H9 (cell line): Measurements from ENCODE around the gene AR. TPM values are rescaled to one million over a fixed set of nuclear protein-coding genes. Genes with fewer than 3 reads are reported as not detected.

ENCODE experiments used
- DNase-seq: peaks from one replicate; pipeline ENCODE4 v3.0.0-alpha.2; 2017
- H2AFZ ChIP-seq: one replicate; pipeline ENCODE4 v1.6.1; 2013; ENCODE audit warnings: mild to moderate bottlenecking, low read length, control low read depth, moderate library complexity
- H2AK5ac ChIP-seq: 2 replicates; pipeline ENCODE4 v1.6.1; 2013; ENCODE audit warnings: low read length, control low read depth, mixed read lengths; ENCODE audit not compliant: insufficient read length
- H2BK120ac ChIP-seq: one replicate; pipeline ENCODE4 v1.6.1; 2013; ENCODE audit warnings: low read depth, mild to moderate bottlenecking, low read length, control low read depth, inconsistent platforms; ENCODE audit not compliant: poor library complexity, severe bottlenecking
- H2BK12ac ChIP-seq: 2 replicates; pipeline ENCODE4 v1.6.1; 2013; ENCODE audit warnings: low read length, control low read depth, mixed read lengths, low read depth; ENCODE audit not compliant: insufficient read length
- H2BK15ac ChIP-seq: 2 replicates; pipeline ENCODE4 v1.6.1; 2013; ENCODE audit warnings: low read depth, low read length, control low read depth
- H2BK20ac ChIP-seq: one replicate; pipeline ENCODE4 v1.6.1; 2013; ENCODE audit warnings: low read depth, mild to moderate bottlenecking, low read length, control low read depth, inconsistent platforms; ENCODE audit not compliant: poor library complexity, severe bottlenecking
- H2BK5ac ChIP-seq: 2 replicates; pipeline ENCODE4 v1.6.1; 2013; ENCODE audit warnings: low read length, control low read depth, mixed read lengths; ENCODE audit not compliant: insufficient read length
- H3K14ac ChIP-seq: 2 replicates; pipeline ENCODE4 v1.6.1; 2013; ENCODE audit warnings: low read length, control low read depth; ENCODE audit not compliant: insufficient read depth
- H3K18ac ChIP-seq: 2 replicates; pipeline ENCODE4 v1.6.1; 2013; ENCODE audit warnings: low read depth, mild to moderate bottlenecking, mixed read lengths, low read length, control low read depth; ENCODE audit not compliant: insufficient read length
- H3K23ac ChIP-seq: 2 replicates; pipeline ENCODE4 v1.6.1; 2013; ENCODE audit warnings: low read length, control low read depth, mixed read lengths, low read depth; ENCODE audit not compliant: insufficient read length
- H3K23me2 ChIP-seq: 2 replicates; pipeline ENCODE4 v1.6.1; 2013; ENCODE audit warnings: low read depth, mild to moderate bottlenecking, mixed read lengths, low read length, control low read depth; ENCODE audit not compliant: insufficient read length, poor library complexity, severe bottlenecking
- H3K27ac ChIP-seq: 2 replicates; pipeline ENCODE4 v1.5.1; 2013; ENCODE audit warnings: low read length, control low read depth, mixed read lengths, low read depth; ENCODE audit not compliant: insufficient read length
- H3K27me3 ChIP-seq: 2 replicates; pipeline ENCODE4 v1.6.1; 2013; ENCODE audit warnings: low read length, control low read depth, inconsistent platforms; ENCODE audit not compliant: insufficient read depth
- H3K4ac ChIP-seq: 2 replicates; pipeline ENCODE4 v1.6.1; 2013; ENCODE audit warnings: low read depth, mild to moderate bottlenecking, control low read depth, inconsistent platforms, low read length, moderate library complexity
- H3K4me1 ChIP-seq: 2 replicates; pipeline ENCODE4 v1.6.1; 2013; ENCODE audit warnings: low read length, control low read depth, inconsistent platforms; ENCODE audit not compliant: insufficient read depth
- H3K4me2 ChIP-seq: 2 replicates; pipeline ENCODE4 v1.6.1; 2013; ENCODE audit warnings: low read length, control low read depth, mixed read lengths; ENCODE audit not compliant: insufficient read length, insufficient read depth
- H3K56ac ChIP-seq: 2 replicates; pipeline ENCODE4 v1.6.1; 2013; ENCODE audit warnings: low read depth, mild to moderate bottlenecking, mixed read lengths, low read length, control low read depth; ENCODE audit not compliant: insufficient read length
- H3K79me1 ChIP-seq: 2 replicates; pipeline ENCODE4 v1.6.1; 2013; ENCODE audit warnings: low read depth, mild to moderate bottlenecking, moderate library complexity, low read length, control low read depth, inconsistent platforms; ENCODE audit not compliant: insufficient read depth, poor library complexity, severe bottlenecking
- H3K79me2 ChIP-seq: 2 replicates; pipeline ENCODE4 v1.6.1; 2013; ENCODE audit warnings: low read length, control low read depth, inconsistent platforms; ENCODE audit not compliant: insufficient read depth
- H3K9ac ChIP-seq: 2 replicates; pipeline ENCODE4 v1.6.1; 2013; ENCODE audit warnings: low read length, control low read depth, mixed read lengths; ENCODE audit not compliant: insufficient read length; ENCODE audit errors: extremely low read depth
- H3K9me3 ChIP-seq: one replicate; pipeline ENCODE4 v1.6.1; 2013; ENCODE audit warnings: low read depth, low read length, inconsistent platforms; ENCODE audit not compliant: control insufficient read depth
- H3T11ph ChIP-seq: one replicate; pipeline ENCODE4 v1.6.1; 2013; ENCODE audit warnings: mild to moderate bottlenecking, low read length, control low read depth, inconsistent platforms
- H4K20me1 ChIP-seq: one replicate; pipeline ENCODE4 v1.6.1; 2013; ENCODE audit not compliant: control insufficient read depth, insufficient read length, insufficient read depth
- H4K5ac ChIP-seq: 2 replicates; pipeline ENCODE4 v1.6.1; 2013; ENCODE audit warnings: low read depth, mild to moderate bottlenecking, mixed read lengths, low read length, control low read depth; ENCODE audit not compliant: insufficient read length
- H4K8ac ChIP-seq: replicated peaks from 2 replicates; pipeline ENCODE4 v1.6.1; 2013; ENCODE audit warnings: low read length, control low read depth, mixed read lengths, low read depth; ENCODE audit not compliant: insufficient read length
- H4K91ac ChIP-seq: 2 replicates; pipeline ENCODE4 v1.6.1; 2013; ENCODE audit warnings: low read depth, mild to moderate bottlenecking, moderate library complexity, mixed read lengths, low read length, control low read depth; ENCODE audit not compliant: insufficient read length
- H3K27ac Mint-ChIP-seq, 3 experiments: 2 replicates in 2 of 3; 3 replicates in 1 of 3; pipeline ENCODE4 v1.8.0; 2020 to 2021; ENCODE audit warnings: mixed read lengths in 3 of 3, mild to moderate bottlenecking in 1 of 3, moderate library complexity in 1 of 3
- H3K27me3 Mint-ChIP-seq: 2 replicates; pipeline ENCODE4 v1.8.0; 2021; ENCODE audit warnings: low read depth, mild to moderate bottlenecking, moderate library complexity, mixed read lengths
- H3K36me3 Mint-ChIP-seq, 3 experiments: 2 replicates in 2 of 3; 3 replicates in 1 of 3; pipeline ENCODE4 v1.8.0; 2020 to 2021; ENCODE audit warnings: low read depth in 3 of 3, mixed read lengths in 3 of 3; ENCODE audit not compliant: insufficient read depth in 1 of 3
- H3K4me1 Mint-ChIP-seq, 2 experiments: 2 replicates each; pipeline ENCODE4 v1.8.0; 2020; ENCODE audit warnings: mixed read lengths in 2 of 2
- H3K4me3 Mint-ChIP-seq, 2 experiments: 2 replicates in 1 of 2; 3 replicates in 1 of 2; pipeline ENCODE4 v1.8.0; 2020 to 2021; ENCODE audit warnings: mild to moderate bottlenecking in 2 of 2, mixed read lengths in 2 of 2, moderate library complexity in 1 of 2
- H3K9me3 Mint-ChIP-seq, 2 experiments: 2 replicates in 1 of 2; 3 replicates in 1 of 2; pipeline ENCODE4 v1.8.0; 2020; ENCODE audit warnings: mild to moderate bottlenecking in 2 of 2, mixed read lengths in 2 of 2, moderate library complexity in 1 of 2
- CTCF ChIP-seq: fragments of 200-600 bp; sonication (generic); conservative IDR thresholded peaks from 3 replicates; pipeline ENCODE4 v1.8.0; 2021; ENCODE audit warnings: antibody characterized with exemption, mild to moderate bottlenecking
- total RNA-seq: library from RNA; stranded (reverse); gene quantifications from 2 replicates; pipeline ENCODE4 v1.2.1, GENCODE V29; 2021

Gene AR
- total RNA-seq, 1 experiment from 2014 or later: 3.5 TPM

- Histone ChIP-seq H2AFZ (no peak overlapping the region), H2BK20ac (no peak overlapping the region), H3K23me2 (no peaks in the 10 kb centered on the region), H3K56ac (no peak overlapping the region), H4K5ac (no peak overlapping the region), H2AK5ac (no peak overlapping the region), H4K91ac (no peak overlapping the region), H2BK5ac (no peak overlapping the region), H3K4me1 (no peaks in the 10 kb centered on the region), H3K14ac (no peak overlapping the region), H3K27me3 (no peaks in the 10 kb centered on the region), H3K9ac (no peak overlapping the region), H3K4ac (no peak overlapping the region), H3K23ac (no peak overlapping the region), H3K4me2 (no peak overlapping the region), H2BK120ac (no peak overlapping the region), H3T11ph (no peak overlapping the region), H4K8ac (no peak overlapping the region), H3K27ac (no peak overlapping the region), H3K79me2 (no peaks in the 10 kb centered on the region), H4K20me1 (no peaks in the 10 kb centered on the region), H3K18ac (no peak overlapping the region), H3K9me3 (peaks cover 64% of the 10 kb centered on the region), H2BK15ac (no peak overlapping the region), H2BK12ac (no peak overlapping the region), H3K79me1 (no peaks in the 10 kb centered on the region)
- Mint-ChIP-seq H3K4me1 (no peaks in the 10 kb centered on the region), H3K9me3 (peaks cover 65 to 76% of the 10 kb centered on the region in 2 experiments), H3K27me3 (no peaks in the 10 kb centered on the region), H3K27ac (no peak overlapping the region), H3K4me3 (no peak overlapping the region), H3K36me3 (peaks cover 3 to 18% (median 11%) of the 10 kb centered on the region in 3 experiments; a peak in 6 of 7 replicates)
- no peak for DNase-seq
- no peak for TF ChIP-seq CTCF
Observed at GRCh38 chrX:67692246-67692645, 148.4 kb downstream of the AR start.
